Panc1 (cell line): ENCODE data around the gene FAM210B. TPM values are rescaled to one million over a fixed set of nuclear protein-coding genes. Genes with fewer than 3 reads are reported as not detected.

Experiments
- ATAC-seq: fragments of 200-7000 bp; cut with Tn5 transposase; 2 replicates; pipeline ENCODE4 v1.9.1; 2020; ENCODE audit warnings: mild to moderate bottlenecking, moderate library complexity
- BruUV-seq: library from RNA; stranded (reverse); fragments of 400-500 nt; replicated peaks from 2 replicates; lab custom pipeline; 2021; lab: Mats Ljungman, UMichigan
- CTCF ChIA-PET: fragments of 300-600 bp; sonication (Branson Sonifier 250); formaldehyde crosslinking; loops from one replicate; lab custom pipeline; 2022; ENCODE audit warnings: antibody characterized with exemption; lab: Charles Lee
- POLR2A ChIA-PET: fragments of 300-600 bp; sonication (Branson Sonifier 250); formaldehyde crosslinking; loops from one replicate; lab custom pipeline; 2022; ENCODE audit warnings: antibody characterized with exemption; lab: Charles Lee
- DNase-seq: peaks from one replicate; pipeline ENCODE4 v3.0.0-alpha.2; 2010; ENCODE audit warnings: low read depth, low spot score
- H3K27ac ChIP-seq: 2 replicates; pipeline ENCODE4 v1.5.1; 2011; ENCODE audit warnings: mild to moderate bottlenecking, low read length, inconsistent platforms
- H3K27me3 ChIP-seq: fragments of 200-500 bp; sonication (Bioruptor generic); 2 replicates; pipeline ENCODE4 v1.6.0; 2014; ENCODE audit warnings: low read length, inconsistent platforms; ENCODE audit not compliant: control insufficient read depth, insufficient read depth
- H3K36me3 ChIP-seq: fragments of 200-500 bp; sonication (Bioruptor generic); 2 replicates; pipeline ENCODE4 v1.5.1; 2014; ENCODE audit warnings: inconsistent platforms, mild to moderate bottlenecking, low read length, moderate library complexity; ENCODE audit not compliant: control insufficient read depth, insufficient read depth
- H3K4me1 ChIP-seq: 2 replicates; pipeline ENCODE4 v1.5.1; 2011; ENCODE audit warnings: inconsistent platforms, mild to moderate bottlenecking, low read length, moderate library complexity; ENCODE audit not compliant: control insufficient read depth, insufficient read depth
- H3K4me3 ChIP-seq, 2 experiments: 2 replicates each; pipeline ENCODE4 v1.5.1; 2011 to 2012; ENCODE audit warnings: low read depth in 2 of 2, low read length in 2 of 2, mild to moderate bottlenecking in 2 of 2, inconsistent platforms in 1 of 2, moderate library complexity in 1 of 2
- H3K9me3 ChIP-seq: fragments of 200-500 bp; sonication (Bioruptor generic); 2 replicates; pipeline ENCODE4 v1.5.1; 2014; ENCODE audit warnings: low read depth, mild to moderate bottlenecking, inconsistent platforms, low read length, moderate library complexity; ENCODE audit not compliant: control insufficient read depth, insufficient read depth
- POLR2AphosphoS5 ChIP-seq: IDR thresholded peaks from 2 replicates; pipeline ENCODE4 v1.6.1; 2012; ENCODE audit warnings: mild to moderate bottlenecking, low read depth, low read length, moderate library complexity
- SIN3A ChIP-seq: IDR thresholded peaks from 2 replicates; pipeline ENCODE4 v1.6.1; 2012; ENCODE audit warnings: low read depth, mild to moderate bottlenecking, low read length, moderate library complexity, borderline replicate concordance; ENCODE audit not compliant: insufficient read depth
- TCF7L2 ChIP-seq: IDR thresholded peaks from 2 replicates; pipeline ENCODE4 v1.6.1; 2011; ENCODE audit warnings: mild to moderate bottlenecking, low read depth, low read length, inconsistent platforms
- in situ Hi-C: cut with HindIII; loops from 2 replicates; pipeline ENCODE4 v1.10.0; 2016; ENCODE audit warnings: low sequenced_read_pairs, low pct_unique_long_range_greater_than_20kb
- intact Hi-C: fragments of 100-400 bp; cut with micrococcal nuclease; formaldehyde crosslinking; loops from one replicate; pipeline ENCODE4 v1.10.0; 2022; ENCODE audit not compliant: unreplicated experiment
- total RNA-seq: library from RNA; stranded (reverse); gene quantifications from one replicate; pipeline ENCODE4 v1.2.1, GENCODE V29; 2021; ENCODE audit not compliant: unreplicated experiment
- TF ChIP-seq, protein P1 (sequence below): fragments of 450-650 bp; IDR thresholded peaks from 2 replicates; pipeline ENCODE4 v1.5.1; 2017; ENCODE audit warnings: mild to moderate bottlenecking
- TF ChIP-seq, protein P2 (sequence below), 2 experiments: IDR thresholded peaks; 2 replicates each; pipeline ENCODE4 v1.6.1; 2011 to 2012; ENCODE audit warnings: low read depth in 2 of 2, control low read depth in 1 of 2, low read length in 1 of 2, mild to moderate bottlenecking in 1 of 2, moderate library complexity in 1 of 2; ENCODE audit not compliant: insufficient read depth in 1 of 2

FAM210B gene
- total RNA-seq, 1 experiment from 2014 or later = 10.8 TPM

DNA sequence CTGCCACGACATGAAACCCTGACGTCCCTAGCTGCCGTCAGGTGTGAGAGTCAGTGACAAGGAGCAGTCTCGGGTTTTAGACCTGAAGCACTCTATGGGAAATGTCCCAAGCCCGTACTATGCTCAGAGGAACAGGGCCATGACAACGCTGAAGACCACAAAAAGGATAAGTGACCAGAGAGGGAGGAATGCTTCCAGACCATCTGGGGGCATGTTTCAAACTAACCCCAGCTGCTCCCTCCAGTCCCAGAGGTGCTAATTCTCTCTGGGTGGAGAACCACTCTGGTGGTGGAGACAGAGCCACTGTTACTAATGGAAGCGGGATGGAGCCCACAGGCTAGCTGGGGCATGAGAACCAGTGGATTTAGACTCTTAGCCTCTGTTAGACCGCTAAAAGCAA is 24.6 kb downstream of the FAM210B start:
- Histone ChIP-seq H3K4me3 (no peak overlapping the region), H3K27ac (no peak overlapping the region), H3K9me3 (no peaks in the 10 kb centered on the region), H3K36me3 (peaks cover 50% of the 10 kb centered on the region), H3K27me3 (no peaks in the 10 kb centered on the region), H3K4me1 (no peaks in the 10 kb centered on the region; the same call in 1 of the 2 replicates)
- POLR2A ChIA-PET = no interaction called here
- no TSS peak for BruUV-seq
- intact Hi-C loops = no loop called here
- no peak for DNase-seq
- TF ChIP-seq TCF7L2 (no peak), POLR2AphosphoS5 (no peak), SIN3A (no peak)
- TF ChIP-seq, protein P1, sequence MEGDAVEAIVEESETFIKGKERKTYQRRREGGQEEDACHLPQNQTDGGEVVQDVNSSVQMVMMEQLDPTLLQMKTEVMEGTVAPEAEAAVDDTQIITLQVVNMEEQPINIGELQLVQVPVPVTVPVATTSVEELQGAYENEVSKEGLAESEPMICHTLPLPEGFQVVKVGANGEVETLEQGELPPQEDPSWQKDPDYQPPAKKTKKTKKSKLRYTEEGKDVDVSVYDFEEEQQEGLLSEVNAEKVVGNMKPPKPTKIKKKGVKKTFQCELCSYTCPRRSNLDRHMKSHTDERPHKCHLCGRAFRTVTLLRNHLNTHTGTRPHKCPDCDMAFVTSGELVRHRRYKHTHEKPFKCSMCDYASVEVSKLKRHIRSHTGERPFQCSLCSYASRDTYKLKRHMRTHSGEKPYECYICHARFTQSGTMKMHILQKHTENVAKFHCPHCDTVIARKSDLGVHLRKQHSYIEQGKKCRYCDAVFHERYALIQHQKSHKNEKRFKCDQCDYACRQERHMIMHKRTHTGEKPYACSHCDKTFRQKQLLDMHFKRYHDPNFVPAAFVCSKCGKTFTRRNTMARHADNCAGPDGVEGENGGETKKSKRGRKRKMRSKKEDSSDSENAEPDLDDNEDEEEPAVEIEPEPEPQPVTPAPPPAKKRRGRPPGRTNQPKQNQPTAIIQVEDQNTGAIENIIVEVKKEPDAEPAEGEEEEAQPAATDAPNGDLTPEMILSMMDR = no peak
- TF ChIP-seq, protein P2, sequence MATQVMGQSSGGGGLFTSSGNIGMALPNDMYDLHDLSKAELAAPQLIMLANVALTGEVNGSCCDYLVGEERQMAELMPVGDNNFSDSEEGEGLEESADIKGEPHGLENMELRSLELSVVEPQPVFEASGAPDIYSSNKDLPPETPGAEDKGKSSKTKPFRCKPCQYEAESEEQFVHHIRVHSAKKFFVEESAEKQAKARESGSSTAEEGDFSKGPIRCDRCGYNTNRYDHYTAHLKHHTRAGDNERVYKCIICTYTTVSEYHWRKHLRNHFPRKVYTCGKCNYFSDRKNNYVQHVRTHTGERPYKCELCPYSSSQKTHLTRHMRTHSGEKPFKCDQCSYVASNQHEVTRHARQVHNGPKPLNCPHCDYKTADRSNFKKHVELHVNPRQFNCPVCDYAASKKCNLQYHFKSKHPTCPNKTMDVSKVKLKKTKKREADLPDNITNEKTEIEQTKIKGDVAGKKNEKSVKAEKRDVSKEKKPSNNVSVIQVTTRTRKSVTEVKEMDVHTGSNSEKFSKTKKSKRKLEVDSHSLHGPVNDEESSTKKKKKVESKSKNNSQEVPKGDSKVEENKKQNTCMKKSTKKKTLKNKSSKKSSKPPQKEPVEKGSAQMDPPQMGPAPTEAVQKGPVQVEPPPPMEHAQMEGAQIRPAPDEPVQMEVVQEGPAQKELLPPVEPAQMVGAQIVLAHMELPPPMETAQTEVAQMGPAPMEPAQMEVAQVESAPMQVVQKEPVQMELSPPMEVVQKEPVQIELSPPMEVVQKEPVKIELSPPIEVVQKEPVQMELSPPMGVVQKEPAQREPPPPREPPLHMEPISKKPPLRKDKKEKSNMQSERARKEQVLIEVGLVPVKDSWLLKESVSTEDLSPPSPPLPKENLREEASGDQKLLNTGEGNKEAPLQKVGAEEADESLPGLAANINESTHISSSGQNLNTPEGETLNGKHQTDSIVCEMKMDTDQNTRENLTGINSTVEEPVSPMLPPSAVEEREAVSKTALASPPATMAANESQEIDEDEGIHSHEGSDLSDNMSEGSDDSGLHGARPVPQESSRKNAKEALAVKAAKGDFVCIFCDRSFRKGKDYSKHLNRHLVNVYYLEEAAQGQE (IDR thresholded peaks at IDR 0.05; ENCODE audit: insufficient read depth in 1 of 2, low read depth in 2 of 2, low read length in 1 of 2) = no peak
- CTCF ChIA-PET = no interaction called here
- ATAC-seq = no peak
- in situ Hi-C loops = no loop called here

DNA sequence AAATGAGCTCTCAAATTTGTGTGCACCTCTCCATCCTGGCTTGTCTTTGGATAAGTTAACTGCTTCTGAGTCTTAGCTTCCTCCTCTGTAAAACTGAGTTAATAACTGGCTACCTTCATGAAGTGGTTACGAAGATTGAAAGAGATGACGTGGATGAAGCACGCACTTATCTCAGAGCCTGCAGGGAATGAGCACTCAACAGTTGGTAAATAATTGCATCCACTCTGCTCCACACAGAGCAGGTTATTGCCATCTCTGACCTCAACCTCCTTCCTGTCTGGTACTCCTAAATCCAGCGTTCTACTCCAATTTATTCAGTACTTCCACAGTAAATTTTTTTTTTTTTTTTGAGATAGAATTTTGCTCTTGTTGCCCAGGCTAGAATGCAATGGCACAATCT is 26.4 kb downstream of the FAM210B start:
- ATAC-seq (no peak), DNase-seq (no peak)
- intact Hi-C loops (no loop called here), in situ Hi-C loops (no loop called here)
- TF ChIP-seq TCF7L2 = no peak
- TF ChIP-seq, protein P1 = no peak
- TF ChIP-seq POLR2AphosphoS5 = no peak
- TF ChIP-seq, protein P2 (IDR thresholded peaks at IDR 0.05; ENCODE audit: insufficient read depth in 1 of 2, low read depth in 2 of 2, low read length in 1 of 2) = no peak
- no peak for TF ChIP-seq SIN3A
- Histone ChIP-seq H3K9me3 (no peaks in the 10 kb centered on the region), H3K27me3 (no peaks in the 10 kb centered on the region), H3K27ac (no peak overlapping the region), H3K4me1 (peaks cover 7% of the 10 kb centered on the region), H3K4me3 (no peak overlapping the region), H3K36me3 (peaks cover 44% of the 10 kb centered on the region)
- BruUV-seq = no TSS peak
- ChIA-PET POLR2A (no interaction called here), CTCF (no interaction called here)
